Heart right ventricle (tissue), 16 donors: ENCODE measurements around the gene GFPT2. TPM values are rescaled to one million over a fixed set of nuclear protein-coding genes. Genes with fewer than 3 reads are reported as not detected.

Experiments
- ATAC-seq, 8 donors: fragments of 200-7000 bp; cut with Tn5 transposase; one replicate each; pipeline ENCODE4 v1.9.1; 2020; ENCODE audit warnings: mild to moderate bottlenecking in 8 of 8, moderate library complexity in 8 of 8, moderate number of reproducible peaks in 1 of 8
- DNase-seq, 2 donors: peaks; one replicate each; pipeline ENCODE4 v3.0.0-alpha.2; 2020
- H3K27ac ChIP-seq, 10 donors: fragments of 200-600 bp; sonication (generic) in 2 of 10; one replicate each; pipeline versions ENCODE4 v1.5.0 to v1.8.0; 2020 to 2022; ENCODE audit warnings: mild to moderate bottlenecking in 3 of 10
- H3K27me3 ChIP-seq, 7 donors: fragments of 200-600 bp; one replicate each; pipeline ENCODE4 v1.8.0; 2021 to 2022; ENCODE audit warnings: mild to moderate bottlenecking in 2 of 7
- H3K36me3 ChIP-seq, 9 donors: fragments of 200-600 bp; sonication (generic) in 1 of 9; one replicate each; pipeline versions ENCODE4 v1.5.0 to v1.8.0; 2020 to 2022; ENCODE audit warnings: mild to moderate bottlenecking in 2 of 9
- H3K4me1 ChIP-seq, 9 donors: fragments of 200-600 bp; sonication (generic) in 1 of 9; one replicate each; pipeline versions ENCODE4 v1.5.0 to v1.8.0; 2020 to 2022; ENCODE audit warnings: mild to moderate bottlenecking in 4 of 9
- H3K4me3 ChIP-seq, 10 donors: fragments of 200-600 bp; sonication (generic) in 2 of 10; one replicate each; pipeline versions ENCODE4 v1.5.0 to v1.8.0; 2020 to 2022; ENCODE audit warnings: mild to moderate bottlenecking in 7 of 10, moderate library complexity in 2 of 10
- H3K9me3 ChIP-seq, 11 donors: fragments of 200-600 bp in 10 of 11; sonication (generic) in 2 of 11; one replicate each; pipeline versions ENCODE4 v1.5.0 to v1.8.0; 2013 to 2022; ENCODE audit warnings: mild to moderate bottlenecking in 2 of 11, control low read depth in 1 of 11, moderate library complexity in 1 of 11
- WGBS, 2 donors: extraction: QIAGEN DNeasy Blood & Tissue Kit; methylation state at CpG; one replicate each; pipeline ENCODE4 v1.1.7; 2013; ENCODE audit warnings: inconsistent platforms in 1 of 2; 5-methylcytosine and 5-hydroxymethylcytosine counted together
- intact Hi-C, 10 donors: fragments of 100-400 bp; cut with DNase I; formaldehyde crosslinking; loops; one replicate each; pipeline versions ENCODE4 v1.11.1 to v1.14.2; 2022
- polyA plus RNA-seq, 2 donors: library from polyadenylated mRNA; stranded (reverse); fragments of 200-250 nt; gene quantifications; one replicate each; pipeline ENCODE4 v1.2.3, GENCODE V29; 2013
- total RNA-seq, 10 donors: library from RNA; stranded (reverse); fragmentation: NEBNext Ultra II Directional in 3 of 10; extraction: Animal tissue kit (Norgen Biotek cat#: 25700) in 3 of 10; gene quantifications; one replicate each; pipeline versions ENCODE4 v1.2.1 to v1.2.4, GENCODE V29; 2021 to 2023
- TF ChIP-seq, protein P1 (sequence below), 9 donors: fragments of 200-600 bp; sonication (generic) in 2 of 9; IDR thresholded peaks; one replicate each; pipeline versions ENCODE4 v1.5.0 to v1.8.0; 2021 to 2022; ENCODE audit warnings: antibody characterized with exemption in 9 of 9, mild to moderate bottlenecking in 5 of 9, moderate library complexity in 1 of 9
- donor health status: Arrhythmogenic right ventricular cardiomyopathy.
- donor health status: ischemic (EF 13 %, LVEDD 7.1; RV severe dilation, severe dysfunction).
- donor health status: healthy with polysubstance abuse.
- donor health status: DM: no; HTN: yes; CAD: no.
- donor health status: DM: no; HTN: no; CAD: no.
- donor health status: ischemic (EF 25% LVEDD 6.9; RV normal size, moderate dysfunction).
- donor health status: ischemic (EF 25% LVEDD 5.7; RV mildly dilated, moderate dysfunction).
- donor health status: healthy.
- donor health status: DM: yes; HTN: yes; CAD: no.
- donor health status: Ischemic cardiomyopathy.
- donor health status: ischemic (EF 35%, LVEDD 5.7; RV mildly dilated, moderate dysfunction).
- donor health status: nonischemic (EF 11% LVEDD 7.7; RV severe dilation, severe dysfunction).
- donor health status: DM: yes; HTN: yes; CAD: no.
- donor health status: PGD.
- donor health status: ischemic (EF 29% LVEDD 5.4; RV normal size, mild dysfunction).
- donor health status: nonischemic (EF 23%, LVEDD 6.1; RV moderate dilation, normal function).

GFPT2 gene
- total and polyA plus RNA-seq, 12 donors: 2.5 to 19.4 (median 6.9) TPM

DNA sequence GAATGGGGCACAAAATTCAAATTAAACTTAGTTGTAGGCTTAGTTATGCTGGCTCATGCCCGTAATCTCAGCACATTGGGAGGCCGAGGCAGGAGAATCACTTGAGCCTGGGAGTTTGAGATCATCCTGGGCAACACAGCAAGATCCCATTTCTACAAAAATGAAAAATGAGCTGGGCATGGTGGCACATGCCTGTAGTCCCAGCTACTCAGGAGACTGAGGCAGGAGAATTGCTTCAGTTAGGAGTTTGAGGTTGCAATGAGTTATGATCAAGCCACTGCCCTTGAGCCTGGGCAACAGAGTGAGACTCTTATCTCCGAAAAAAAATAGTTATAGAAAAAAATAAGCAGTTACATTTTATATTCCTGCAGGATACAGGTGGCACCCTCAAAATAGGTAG is 20.7 kb upstream of the GFPT2 start:
- H3K9me3 ChIP-seq: no peaks in the 10 kb centered on the region
- no peaks in the 10 kb centered on the region for H3K27me3 ChIP-seq
- 93 to 95% methylated on average over 3 of the region's 3 CpGs for WGBS, 2 donors
- H3K4me1 ChIP-seq: no peaks in the 10 kb centered on the region
- ATAC-seq (no peak), DNase-seq (no peak)
- H3K36me3 ChIP-seq: no peaks in the 10 kb centered on the region
- H3K27ac ChIP-seq: no peak overlapping the region
- TF ChIP-seq, protein P1, sequence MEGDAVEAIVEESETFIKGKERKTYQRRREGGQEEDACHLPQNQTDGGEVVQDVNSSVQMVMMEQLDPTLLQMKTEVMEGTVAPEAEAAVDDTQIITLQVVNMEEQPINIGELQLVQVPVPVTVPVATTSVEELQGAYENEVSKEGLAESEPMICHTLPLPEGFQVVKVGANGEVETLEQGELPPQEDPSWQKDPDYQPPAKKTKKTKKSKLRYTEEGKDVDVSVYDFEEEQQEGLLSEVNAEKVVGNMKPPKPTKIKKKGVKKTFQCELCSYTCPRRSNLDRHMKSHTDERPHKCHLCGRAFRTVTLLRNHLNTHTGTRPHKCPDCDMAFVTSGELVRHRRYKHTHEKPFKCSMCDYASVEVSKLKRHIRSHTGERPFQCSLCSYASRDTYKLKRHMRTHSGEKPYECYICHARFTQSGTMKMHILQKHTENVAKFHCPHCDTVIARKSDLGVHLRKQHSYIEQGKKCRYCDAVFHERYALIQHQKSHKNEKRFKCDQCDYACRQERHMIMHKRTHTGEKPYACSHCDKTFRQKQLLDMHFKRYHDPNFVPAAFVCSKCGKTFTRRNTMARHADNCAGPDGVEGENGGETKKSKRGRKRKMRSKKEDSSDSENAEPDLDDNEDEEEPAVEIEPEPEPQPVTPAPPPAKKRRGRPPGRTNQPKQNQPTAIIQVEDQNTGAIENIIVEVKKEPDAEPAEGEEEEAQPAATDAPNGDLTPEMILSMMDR (IDR thresholded peaks at IDR 0.05): no peak
- no peak overlapping the region for H3K4me3 ChIP-seq
- intact Hi-C loops: no loop called here

DNA sequence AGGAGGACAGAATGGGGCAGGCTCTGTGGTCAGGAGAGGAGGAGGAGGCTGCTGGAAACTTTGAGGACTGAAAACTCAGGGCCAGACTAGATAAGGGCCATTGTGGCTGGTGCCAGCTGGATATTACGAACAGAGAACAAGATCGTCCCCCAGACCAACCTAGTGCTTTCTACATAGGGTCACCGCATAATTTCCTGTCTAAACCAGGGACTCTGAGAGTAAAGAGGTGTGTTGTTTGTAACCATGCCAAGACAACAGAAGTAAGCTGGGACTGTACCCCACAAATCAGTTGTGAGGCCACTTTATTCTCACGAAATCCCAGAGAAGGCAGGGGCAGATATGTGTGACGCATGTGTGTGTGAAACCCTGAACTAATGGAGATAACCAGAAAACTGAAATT is 20.3 kb upstream of the GFPT2 start:
- Histone ChIP-seq H3K9me3 (no peaks in the 10 kb centered on the region), H3K27me3 (no peaks in the 10 kb centered on the region), H3K4me3 (no peak overlapping the region), H3K36me3 (no peaks in the 10 kb centered on the region), H3K27ac (no peak overlapping the region), H3K4me1 (no peaks in the 10 kb centered on the region)
- WGBS, 2 donors: 76 to 86% methylated on average over 5 of the region's 5 CpGs
- intact Hi-C loops: no loop called here
- DNase-seq (no peak), ATAC-seq (no peak)
- TF ChIP-seq, protein P1 (IDR thresholded peaks at IDR 0.05): no peak

DNA sequence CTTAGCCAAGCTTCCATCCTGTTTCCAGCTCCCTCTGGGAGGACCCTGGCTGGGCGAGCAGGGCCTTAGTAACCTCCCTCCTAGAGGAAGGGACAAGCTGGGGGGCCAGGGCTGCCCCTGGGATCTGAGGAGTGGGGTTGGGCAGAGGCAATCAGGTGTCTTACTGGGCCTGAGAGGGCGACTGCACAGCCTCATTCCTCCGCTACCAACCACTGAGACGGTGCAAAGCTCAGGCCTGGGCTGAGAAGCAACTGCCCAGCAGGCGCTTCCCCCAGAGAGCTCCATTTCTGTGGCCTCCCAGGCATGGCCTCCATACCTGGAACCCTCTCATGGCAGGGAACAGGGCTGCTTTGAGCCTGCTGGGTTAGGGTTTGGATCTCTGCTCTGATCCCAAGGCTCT is 18.8 kb upstream of the GFPT2 start:
- Histone ChIP-seq H3K27me3 (no peaks in the 10 kb centered on the region), H3K4me1 (no peaks in the 10 kb centered on the region), H3K4me3 (no peak overlapping the region), H3K27ac (no peak overlapping the region), H3K36me3 (no peaks in the 10 kb centered on the region), H3K9me3 (no peaks in the 10 kb centered on the region)
- TF ChIP-seq, protein P1 (IDR thresholded peaks at IDR 0.05): no peak
- DNase-seq (no peak), ATAC-seq (no peak)
- WGBS, 2 donors: 91 to 92% methylated on average over 5 of the region's 5 CpGs
- intact Hi-C loops: no loop called here

DNA sequence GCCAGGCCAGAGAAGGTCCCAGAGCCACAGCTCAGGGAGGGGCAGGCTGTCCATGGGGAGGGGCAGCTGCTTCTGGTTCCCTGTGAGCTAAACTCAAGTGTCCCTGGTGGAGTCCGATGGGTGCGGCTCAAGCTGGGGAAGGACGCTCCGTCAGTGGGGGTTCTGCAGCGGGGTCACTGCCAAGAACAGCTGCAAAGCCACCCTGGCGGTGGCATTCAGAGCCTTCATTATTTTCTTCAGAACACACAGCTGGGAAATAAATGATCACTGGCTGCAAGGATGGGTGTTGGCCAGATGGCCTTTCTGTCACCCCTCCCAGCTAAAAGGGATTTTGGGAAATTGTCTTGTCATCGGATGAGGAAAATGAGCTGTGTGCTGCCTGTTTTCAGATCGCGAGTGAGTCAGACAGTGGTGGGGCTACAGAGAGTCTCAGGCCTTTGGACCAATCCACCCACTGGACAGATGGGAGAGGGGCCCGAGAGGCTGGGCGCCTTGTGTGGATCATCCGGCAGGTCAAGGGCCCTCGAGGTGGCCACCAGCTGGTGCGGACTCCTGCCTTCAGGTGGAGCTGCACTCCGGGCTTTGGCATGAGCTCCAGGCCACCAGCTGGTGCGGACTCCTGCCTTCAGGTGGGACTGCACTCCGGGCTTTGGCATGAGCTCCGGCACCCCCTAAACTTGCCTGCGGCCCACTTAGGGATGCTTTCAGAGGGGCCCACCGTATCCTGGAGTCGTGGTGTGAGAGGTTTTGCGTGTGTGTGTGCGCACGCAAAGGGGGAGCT is 17.9 kb upstream of the GFPT2 start:
- no peaks in the 10 kb centered on the region for H3K36me3 ChIP-seq
- peak in 7 of 8 donors; percentile 21 to 70 (median 43) for ATAC-seq
- no peak overlapping the region for H3K4me3 ChIP-seq
- peak in 1 of 2 donors; percentile 26 for DNase-seq
- intact Hi-C loops: no loop called here
- no peaks in the 10 kb centered on the region for H3K4me1 ChIP-seq
- 80 to 82% methylated on average over 24 of the region's 24 CpGs for WGBS, 2 donors
- no peaks in the 10 kb centered on the region for H3K9me3 ChIP-seq
- TF ChIP-seq, protein P1 (IDR thresholded peaks at IDR 0.05): no peak
- H3K27me3 ChIP-seq: no peaks in the 10 kb centered on the region
- H3K27ac ChIP-seq: no peak overlapping the region
